Ammon's horn (tissue), 1 donor: ENCODE measurements around the gene ATP8B2.
"Not testable (repeated sequence)": the region's sequence is repeated elsewhere in the genome, so short reads cannot be mapped to it uniquely, and the experiment has no call there.

Source experiments
- DNase-seq: peaks from one replicate; pipeline ENCODE4 v3.0.0-alpha.2; 2016; ENCODE audit warnings: low spot score

The ATP8B2 gene

GRCh38 chr1:154323493-154323892 is 1.8 kb upstream of the ATP8B2 start:
- DNase-seq = no peak

- no peak for DNase-seq
Observed at GRCh38 chr1:154324241-154324640, 1.1 kb upstream of the ATP8B2 start.

GRCh38 chr1:154325583-154326545 is 539 bp downstream of the ATP8B2 start:
- DNase-seq = peak; percentile 72

- DNase-seq = no peak
Observed at GRCh38 chr1:154326546-154327465, 1.5 kb downstream of the ATP8B2 start.

- no peak for DNase-seq
Observed at GRCh38 chr1:154327466-154328317, 2.4 kb downstream of the ATP8B2 start.

GRCh38 chr1:154328318-154329151 is 3.2 kb downstream of the ATP8B2 start:
- DNase-seq = peak; percentile 89

- no peak for DNase-seq
Observed at GRCh38 chr1:154329152-154329521, 3.8 kb downstream of the ATP8B2 start.

- peak; percentile 69 for DNase-seq
Observed at GRCh38 chr1:154329551-154330131, 4.3 kb downstream of the ATP8B2 start.

GRCh38 chr1:154330669-154331068 is 5.3 kb downstream of the ATP8B2 start:
- no peak for DNase-seq

- no peak for DNase-seq
Observed at GRCh38 chr1:154334079-154335024, 9.0 kb downstream of the ATP8B2 start.

GRCh38 chr1:154335025-154335714 is 9.8 kb downstream of the ATP8B2 start:
- peak; percentile 87 for DNase-seq

GRCh38 chr1:154337253-154337894 is 12.0 kb downstream of the ATP8B2 start:
- no peak for DNase-seq

GRCh38 chr1:154338875-154339274 is 13.6 kb downstream of the ATP8B2 start:
- DNase-seq = no peak

- DNase-seq = not testable (repeated sequence)
Observed at GRCh38 chr1:154341366-154341765, 16.0 kb downstream of the ATP8B2 start.

- DNase-seq = peak; percentile 60
Observed at GRCh38 chr1:154342132-154342531, 16.8 kb downstream of the ATP8B2 start.

GRCh38 chr1:154342836-154343472 is 17.6 kb downstream of the ATP8B2 start:
- DNase-seq = no peak

GRCh38 chr1:154344977-154345837 is 19.9 kb downstream of the ATP8B2 start:
- DNase-seq = no peak
